Measurements from ENCODE around the gene NT5DC2. TPM values are rescaled to one million over a fixed set of nuclear protein-coding genes. Genes with fewer than 3 reads are reported as not detected.

Gene NT5DC2
- total RNA-seq, 4 donors from 2014 or later = 5.1 to 17.3 (median 14.7) TPM

GRCh38 chr3:52552089-52552488 is 18.4 kb upstream of the NT5DC2 start:
- Histone ChIP-seq H3K36me3 (peaks cover 0 to 77% (median 0%) of the 10 kb centered on the region in 3 donors), H3K9me3 (no peaks in the 10 kb centered on the region)
- no peak for TF ChIP-seq POLR2A (IDR thresholded peaks at IDR 0.05)
- no peak for TF ChIP-seq CTCF (IDR thresholded peaks at IDR 0.05)

GRCh38 chr3:52551118-52551517 is 17.5 kb upstream of the NT5DC2 start:
- Histone ChIP-seq H3K36me3 (peaks cover 0 to 85% (median 0%) of the 10 kb centered on the region in 3 donors), H3K4me3 (no peak overlapping the region)
- TF ChIP-seq CTCF (IDR thresholded peaks at IDR 0.05) (no peak), POLR2A (IDR thresholded peaks at IDR 0.05) (no peak)

More at GRCh38 chr3:52552089-52552488, 18.4 kb upstream of the NT5DC2 start:
- no peak for DNase-seq
- H3K4me1 ChIP-seq = no peaks in the 10 kb centered on the region
- H3K27me3 ChIP-seq = no peaks in the 10 kb centered on the region
- no peak overlapping the region for H3K4me3 ChIP-seq
- no peak overlapping the region for H3K27ac ChIP-seq

GRCh38 chr3:52547143-52547542 is 13.5 kb upstream of the NT5DC2 start:
- no peak overlapping the region for H3K4me3 ChIP-seq
- no peaks in the 10 kb centered on the region for H3K4me1 ChIP-seq
- TF ChIP-seq CTCF (IDR thresholded peaks at IDR 0.05) = no peak
- no peak for TF ChIP-seq POLR2A (IDR thresholded peaks at IDR 0.05)
- no peak for DNase-seq
- peaks cover 0 to 70% (median 0%) of the 10 kb centered on the region in 3 donors for H3K36me3 ChIP-seq
- no peaks in the 10 kb centered on the region for H3K9me3 ChIP-seq
- H3K27me3 ChIP-seq = no peaks in the 10 kb centered on the region
- H3K27ac ChIP-seq = no peak overlapping the region

More at GRCh38 chr3:52551118-52551517, 17.5 kb upstream of the NT5DC2 start:
- H3K4me1 ChIP-seq = no peaks in the 10 kb centered on the region
- H3K27me3 ChIP-seq = no peaks in the 10 kb centered on the region
- DNase-seq = no peak
- H3K9me3 ChIP-seq = no peaks in the 10 kb centered on the region
- H3K27ac ChIP-seq = no peak overlapping the region

GRCh38 chr3:52546111-52546901 is 12.6 kb upstream of the NT5DC2 start:
- peaks cover 0 to 64% (median 0%) of the 10 kb centered on the region in 3 donors for H3K36me3 ChIP-seq
- H3K9me3 ChIP-seq = no peaks in the 10 kb centered on the region
- no peak overlapping the region for H3K4me3 ChIP-seq
- H3K4me1 ChIP-seq = no peaks in the 10 kb centered on the region
- no peak overlapping the region for H3K27ac ChIP-seq
- no peaks in the 10 kb centered on the region for H3K27me3 ChIP-seq
- DNase-seq = no peak
- no peak for TF ChIP-seq CTCF (IDR thresholded peaks at IDR 0.05)
- no peak for TF ChIP-seq POLR2A (IDR thresholded peaks at IDR 0.05)

- TF ChIP-seq POLR2A (IDR thresholded peaks at IDR 0.05) = no peak
- TF ChIP-seq CTCF (IDR thresholded peaks at IDR 0.05) = no peak
- no peak overlapping the region for H3K4me3 ChIP-seq
- no peak overlapping the region for H3K27ac ChIP-seq
- H3K4me1 ChIP-seq = no peaks in the 10 kb centered on the region
- no peaks in the 10 kb centered on the region for H3K9me3 ChIP-seq
- H3K36me3 ChIP-seq = peaks cover 0 to 60% (median 0%) of the 10 kb centered on the region in 3 donors
- H3K27me3 ChIP-seq = no peaks in the 10 kb centered on the region
- no peak for DNase-seq
Measured at GRCh38 chr3:52544937-52545336, 11.3 kb upstream of the NT5DC2 start.
